ENCODE data around the gene CUX1.

The CUX1 gene

GRCh38 chr7:101900103-101900502, 82.7 kb downstream of the CUX1 start:
- H3K4me3 ChIP-seq (ENCODE audit: low read depth, low read length): no peak overlapping the region
- TF ChIP-seq CTCF (IDR thresholded peaks at IDR 0.05; ENCODE audit: low read depth, low read length, missing control alignments): no peak
- DNase-seq (ENCODE audit: low read depth): no peak

GRCh38 chr7:101901661-101902491, 84.5 kb downstream of the CUX1 start:
- no peak overlapping the region for H3K4me3 ChIP-seq (ENCODE audit: low read depth, low read length)
- no peak for DNase-seq (ENCODE audit: low read depth)
- TF ChIP-seq CTCF (IDR thresholded peaks at IDR 0.05; ENCODE audit: low read depth, low read length, missing control alignments): no peak

GRCh38 chr7:101902680-101903514, 85.5 kb downstream of the CUX1 start:
- no peak for TF ChIP-seq CTCF (IDR thresholded peaks at IDR 0.05; ENCODE audit: low read depth, low read length, missing control alignments)
- H3K4me3 ChIP-seq (ENCODE audit: low read depth, low read length): no peak overlapping the region
- DNase-seq (ENCODE audit: low read depth): no peak

- TF ChIP-seq CTCF (IDR thresholded peaks at IDR 0.05; ENCODE audit: low read depth, low read length, missing control alignments): no peak
- H3K4me3 ChIP-seq (ENCODE audit: low read depth, low read length): no peak overlapping the region
- no peak for DNase-seq (ENCODE audit: low read depth)
These were observed 86.1 kb downstream of the CUX1 start for GRCh38 chr7:101903515-101903868.

GRCh38 chr7:101904019-101904418, 86.6 kb downstream of the CUX1 start:
- no peak overlapping the region for H3K4me3 ChIP-seq (ENCODE audit: low read depth, low read length)
- DNase-seq (ENCODE audit: low read depth): no peak
- TF ChIP-seq CTCF (IDR thresholded peaks at IDR 0.05; ENCODE audit: low read depth, low read length, missing control alignments): no peak

GRCh38 chr7:101905203-101905865, 87.9 kb downstream of the CUX1 start:
- H3K4me3 ChIP-seq (ENCODE audit: low read depth, low read length): no peak overlapping the region
- no peak for TF ChIP-seq CTCF (IDR thresholded peaks at IDR 0.05; ENCODE audit: low read depth, low read length, missing control alignments)
- no peak for DNase-seq (ENCODE audit: low read depth)

Data from GM12864 (cell line).